ENCODE measurements around the gene PDF. TPM values are rescaled to one million over a fixed set of nuclear protein-coding genes. Genes with fewer than 3 reads are reported as not detected.
"Not testable (repeated sequence)": the region's sequence is repeated elsewhere in the genome, so short reads cannot be mapped to it uniquely, and the experiment has no call there.

Gene PDF
- total RNA-seq, 1 experiment from 2014 or later = 32.4 TPM

DNA sequence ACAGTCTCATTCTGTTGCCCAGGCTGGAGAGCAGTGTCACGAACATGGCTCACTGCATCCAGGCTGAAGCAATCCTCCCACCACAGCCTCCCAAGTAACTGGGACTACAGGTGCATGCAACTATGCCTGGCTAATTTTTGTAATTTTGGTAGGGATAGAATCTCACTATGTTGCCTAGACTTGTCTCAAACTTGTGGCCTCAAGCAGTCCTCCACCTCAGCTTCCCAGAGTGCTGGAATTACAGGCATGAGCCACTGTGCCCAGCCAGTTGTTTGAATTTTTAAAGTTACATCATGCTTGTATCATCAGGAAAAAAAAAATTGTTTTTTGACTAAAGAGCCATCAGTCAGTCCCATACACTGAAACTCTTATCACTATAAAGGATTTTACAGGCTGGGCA is 36.3 kb downstream of the PDF start:
- Histone ChIP-seq H3K36me3 (ENCODE audit: insufficient read depth, low read length, poor library complexity, severe bottlenecking) (no peaks in the 10 kb centered on the region), H3K27me3 (replicated peaks; ENCODE audit: insufficient read depth, low read depth, low read length, poor library complexity) (no peaks in the 10 kb centered on the region), H3K27ac (ENCODE audit: low read depth, low read length, poor library complexity, severe bottlenecking) (no peak overlapping the region), H3K4me3 (ENCODE audit: low read depth, low read length, poor library complexity, severe bottlenecking) (no peak overlapping the region), H3K4me1 (ENCODE audit: insufficient read depth, low read length, poor library complexity, severe bottlenecking) (no peaks in the 10 kb centered on the region), H3K9me3 (ENCODE audit: low read depth, low read length, poor library complexity, severe bottlenecking) (no peaks in the 10 kb centered on the region)
- TF ChIP-seq, protein P1, sequence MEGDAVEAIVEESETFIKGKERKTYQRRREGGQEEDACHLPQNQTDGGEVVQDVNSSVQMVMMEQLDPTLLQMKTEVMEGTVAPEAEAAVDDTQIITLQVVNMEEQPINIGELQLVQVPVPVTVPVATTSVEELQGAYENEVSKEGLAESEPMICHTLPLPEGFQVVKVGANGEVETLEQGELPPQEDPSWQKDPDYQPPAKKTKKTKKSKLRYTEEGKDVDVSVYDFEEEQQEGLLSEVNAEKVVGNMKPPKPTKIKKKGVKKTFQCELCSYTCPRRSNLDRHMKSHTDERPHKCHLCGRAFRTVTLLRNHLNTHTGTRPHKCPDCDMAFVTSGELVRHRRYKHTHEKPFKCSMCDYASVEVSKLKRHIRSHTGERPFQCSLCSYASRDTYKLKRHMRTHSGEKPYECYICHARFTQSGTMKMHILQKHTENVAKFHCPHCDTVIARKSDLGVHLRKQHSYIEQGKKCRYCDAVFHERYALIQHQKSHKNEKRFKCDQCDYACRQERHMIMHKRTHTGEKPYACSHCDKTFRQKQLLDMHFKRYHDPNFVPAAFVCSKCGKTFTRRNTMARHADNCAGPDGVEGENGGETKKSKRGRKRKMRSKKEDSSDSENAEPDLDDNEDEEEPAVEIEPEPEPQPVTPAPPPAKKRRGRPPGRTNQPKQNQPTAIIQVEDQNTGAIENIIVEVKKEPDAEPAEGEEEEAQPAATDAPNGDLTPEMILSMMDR (conservative IDR thresholded peaks at IDR 0.05; ENCODE audit: low read depth, low read length) = no peak
- no peak for TF ChIP-seq EZH2 (IDR thresholded peaks at IDR 0.05; ENCODE audit: borderline replicate concordance, low read depth, low read length, poor library complexity, severe bottlenecking)
- CTCF ChIA-PET = no interaction called here
- intact Hi-C loops (cut with micrococcal nuclease; ENCODE audit: unreplicated experiment) = no loop called here
- no TSS peak for BruUV-seq (replicated peaks)
- POLR2A ChIA-PET (ENCODE audit: low non-redundant PET) = no interaction called here
- no peak for DNase-seq (ENCODE audit: low spot score)

DNA sequence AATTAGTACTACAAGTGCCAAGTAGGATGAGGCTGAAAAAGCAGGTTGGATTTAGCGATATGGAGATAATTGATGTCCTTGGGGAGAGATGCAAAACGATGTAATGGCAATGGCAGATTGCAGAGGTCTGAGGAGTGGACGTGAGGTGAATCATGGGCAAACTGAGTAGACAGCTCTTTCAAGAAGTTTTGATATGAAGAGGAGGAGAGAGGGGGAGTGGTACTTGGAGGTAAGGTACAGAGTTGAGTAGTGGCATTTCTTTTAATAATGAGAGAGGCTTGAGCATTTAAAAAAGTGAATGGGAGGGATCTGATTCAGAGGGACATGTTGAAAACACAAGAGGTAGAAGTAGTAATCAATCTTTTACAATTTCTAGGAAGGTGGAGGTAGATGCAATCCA is 37.0 kb downstream of the PDF start:
- POLR2A ChIA-PET (ENCODE audit: low non-redundant PET) = no interaction called here
- intact Hi-C loops (cut with micrococcal nuclease; ENCODE audit: unreplicated experiment) = no loop called here

DNA sequence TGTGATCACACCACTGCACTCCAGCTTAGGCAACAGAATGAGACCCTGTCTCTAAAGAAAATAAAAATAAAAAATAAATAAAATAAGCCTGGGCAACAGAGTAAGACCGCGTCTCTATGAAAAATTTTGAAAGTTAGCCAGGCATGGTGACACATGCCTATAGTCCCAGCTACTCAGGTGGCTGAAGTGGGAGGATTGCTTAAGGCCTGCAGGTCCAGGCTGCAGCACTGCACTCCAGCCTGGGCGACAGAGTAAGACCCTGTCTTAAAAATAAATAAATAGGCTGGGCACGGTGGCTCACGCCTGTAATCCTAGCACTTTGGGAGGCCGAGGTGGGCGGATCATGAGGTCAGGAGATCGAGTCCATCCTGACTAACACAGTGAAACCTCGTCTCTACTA is 38.7 kb downstream of the PDF start:
- H3K36me3 ChIP-seq (ENCODE audit: insufficient read depth, low read length, poor library complexity, severe bottlenecking); H3K27me3 ChIP-seq (replicated peaks; ENCODE audit: insufficient read depth, low read depth, low read length, poor library complexity); intact Hi-C loops (cut with micrococcal nuclease; ENCODE audit: unreplicated experiment); BruUV-seq (replicated peaks); H3K9me3 ChIP-seq (ENCODE audit: low read depth, low read length, poor library complexity, severe bottlenecking); CTCF ChIA-PET; DNase-seq (ENCODE audit: low spot score); H3K4me3 ChIP-seq (ENCODE audit: low read depth, low read length, poor library complexity, severe bottlenecking); H3K4me1 ChIP-seq (ENCODE audit: insufficient read depth, low read length, poor library complexity, severe bottlenecking); H3K27ac ChIP-seq (ENCODE audit: low read depth, low read length, poor library complexity, severe bottlenecking): not testable (repeated sequence)
- POLR2A ChIA-PET (ENCODE audit: low non-redundant PET) = interaction anchor here (0.6 kb wide), 1 partner anchor 129 kb away, joined by 4 read pairs; no protein-coding TSS in a partner anchor

More for the DNA sequence above, 37.0 kb downstream of the PDF start:
- TF ChIP-seq, protein P1 (conservative IDR thresholded peaks at IDR 0.05; ENCODE audit: low read depth, low read length) = no peak
- no peak for TF ChIP-seq EZH2 (IDR thresholded peaks at IDR 0.05; ENCODE audit: borderline replicate concordance, low read depth, low read length, poor library complexity, severe bottlenecking)
- Histone ChIP-seq H3K4me1 (ENCODE audit: insufficient read depth, low read length, poor library complexity, severe bottlenecking) (no peaks in the 10 kb centered on the region), H3K9me3 (ENCODE audit: low read depth, low read length, poor library complexity, severe bottlenecking) (no peaks in the 10 kb centered on the region), H3K36me3 (ENCODE audit: insufficient read depth, low read length, poor library complexity, severe bottlenecking) (no peaks in the 10 kb centered on the region), H3K27ac (ENCODE audit: low read depth, low read length, poor library complexity, severe bottlenecking) (peak overlapping the region; percentile 32), H3K4me3 (ENCODE audit: low read depth, low read length, poor library complexity, severe bottlenecking) (no peak overlapping the region), H3K27me3 (replicated peaks; ENCODE audit: insufficient read depth, low read depth, low read length, poor library complexity) (no peaks in the 10 kb centered on the region)
- CTCF ChIA-PET = no interaction called here
- DNase-seq (ENCODE audit: low spot score) = no peak
- no TSS peak for BruUV-seq (replicated peaks)
